ENCODE measurements around the gene DALRD3. TPM values are rescaled to one million over a fixed set of nuclear protein-coding genes. Genes with fewer than 3 reads are reported as not detected.

The DALRD3 gene
- total and polyA plus RNA-seq, 2 of the 8 experiments (the other 6 are each of a cell fraction or from before 2014, with no cell fraction given) = 30.4 to 86.5 TPM

DNA sequence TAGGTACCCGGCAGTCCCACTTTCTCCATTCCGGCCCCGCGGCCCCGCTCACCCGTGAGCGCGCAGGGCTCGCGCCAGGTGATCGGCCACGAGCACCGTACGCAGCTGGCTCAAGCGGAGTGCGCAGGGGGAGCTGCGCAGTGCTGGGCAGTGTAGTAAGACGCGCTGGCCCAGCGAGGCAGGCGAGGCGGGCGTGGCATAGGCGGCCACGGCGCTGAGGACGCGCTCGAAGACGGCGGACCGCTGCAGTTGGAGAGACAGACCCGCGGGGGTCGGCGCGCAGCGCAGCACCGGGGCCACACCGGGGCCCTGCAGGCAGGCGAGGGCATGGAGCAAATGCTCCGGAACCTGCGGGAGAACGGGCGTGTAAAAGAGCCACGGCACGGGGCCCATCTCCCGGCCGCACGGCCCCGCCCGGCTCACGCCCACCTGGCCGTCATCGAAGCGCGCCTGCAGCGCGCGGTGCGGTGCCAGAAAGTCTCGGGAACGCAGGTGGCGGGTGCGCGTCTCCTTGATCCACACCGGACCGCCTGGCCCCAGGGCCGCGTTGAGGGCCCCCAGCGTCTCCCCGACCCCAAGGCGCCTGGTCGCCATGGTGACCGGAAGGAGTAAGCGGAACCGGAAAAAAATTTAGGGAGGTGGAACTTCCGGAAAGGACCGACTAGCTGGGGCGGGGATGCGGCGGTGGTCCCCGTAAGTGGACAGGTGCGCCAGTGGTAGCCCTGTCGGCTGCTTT lies at the start of gene DALRD3 (continued):
- TF ChIP-seq TAF7 (optimal IDR thresholded peaks at IDR 0.05; ENCODE audit: borderline replicate concordance, low read depth, low read length) (no peak), RAD21 (IDR thresholded peaks at IDR 0.05 in 1 of 2, conservative IDR thresholded peaks at IDR 0.05 in 1 of 2; ENCODE audit: low read depth in 2 of 2, low read length in 2 of 2) (no peak), GTF2F1 (IDR thresholded peaks at IDR 0.05; ENCODE audit: borderline replicate concordance, low read depth, low read length) (no peak), SIX5 (IDR thresholded peaks at IDR 0.05; ENCODE audit: low read depth, low read length) (no peak), BRCA1 (IDR thresholded peaks at IDR 0.05; ENCODE audit: low read depth, low read length) (no peak), SP4 (IDR thresholded peaks at IDR 0.05; ENCODE audit: low read length) (no peak), SAP30 (IDR thresholded peaks at IDR 0.05; ENCODE audit: insufficient read depth, insufficient replicate concordance, low read length) (no peak), RNF2 (IDR thresholded peaks at IDR 0.05; ENCODE audit: borderline replicate concordance, low read depth, low read length, missing control alignments, poor library complexity, severe bottlenecking) (no peak), MAFK (IDR thresholded peaks at IDR 0.05; ENCODE audit: low read depth, low read length) (no peak), TEAD4 (IDR thresholded peaks at IDR 0.05; ENCODE audit: low read depth, low read length) (no peak), CHD2 (IDR thresholded peaks at IDR 0.05; ENCODE audit: low read length) (no peak), HDAC2 (IDR thresholded peaks at IDR 0.05; ENCODE audit: borderline replicate concordance in 1 of 2, low read depth in 2 of 2, low read length in 2 of 2) (peak; percentile 20 to 93; a peak in 1 of 4 replicates), EZH2 (IDR thresholded peaks at IDR 0.05; ENCODE audit: low read depth, low read length, severe bottlenecking) (no peak), SIN3A (conservative IDR thresholded peaks at IDR 0.05 in 1 of 2, IDR thresholded peaks at IDR 0.05 in 1 of 2; ENCODE audit: low read depth in 1 of 2, low read length in 2 of 2) (peak; percentile 61 to 79; a peak in 3 of 4 replicates), CHD1 (IDR thresholded peaks at IDR 0.05; ENCODE audit: low read depth, low read length) (no peak), SP1 (IDR thresholded peaks at IDR 0.05; ENCODE audit: low read depth, low read length) (no peak), NRF1 (IDR thresholded peaks at IDR 0.05; ENCODE audit: low read depth, low read length) (peak; percentile 39), BCL11A (IDR thresholded peaks at IDR 0.05; ENCODE audit: low read depth in 2 of 2, low read length in 2 of 2) (no peak)
- TF ChIP-seq, protein P1, sequence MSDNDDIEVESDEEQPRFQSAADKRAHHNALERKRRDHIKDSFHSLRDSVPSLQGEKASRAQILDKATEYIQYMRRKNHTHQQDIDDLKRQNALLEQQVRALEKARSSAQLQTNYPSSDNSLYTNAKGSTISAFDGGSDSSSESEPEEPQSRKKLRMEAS (IDR thresholded peaks at IDR 0.05) = peak; percentile 34; the same call in 1 of the 2 replicates
- TF ChIP-seq, protein P2, sequence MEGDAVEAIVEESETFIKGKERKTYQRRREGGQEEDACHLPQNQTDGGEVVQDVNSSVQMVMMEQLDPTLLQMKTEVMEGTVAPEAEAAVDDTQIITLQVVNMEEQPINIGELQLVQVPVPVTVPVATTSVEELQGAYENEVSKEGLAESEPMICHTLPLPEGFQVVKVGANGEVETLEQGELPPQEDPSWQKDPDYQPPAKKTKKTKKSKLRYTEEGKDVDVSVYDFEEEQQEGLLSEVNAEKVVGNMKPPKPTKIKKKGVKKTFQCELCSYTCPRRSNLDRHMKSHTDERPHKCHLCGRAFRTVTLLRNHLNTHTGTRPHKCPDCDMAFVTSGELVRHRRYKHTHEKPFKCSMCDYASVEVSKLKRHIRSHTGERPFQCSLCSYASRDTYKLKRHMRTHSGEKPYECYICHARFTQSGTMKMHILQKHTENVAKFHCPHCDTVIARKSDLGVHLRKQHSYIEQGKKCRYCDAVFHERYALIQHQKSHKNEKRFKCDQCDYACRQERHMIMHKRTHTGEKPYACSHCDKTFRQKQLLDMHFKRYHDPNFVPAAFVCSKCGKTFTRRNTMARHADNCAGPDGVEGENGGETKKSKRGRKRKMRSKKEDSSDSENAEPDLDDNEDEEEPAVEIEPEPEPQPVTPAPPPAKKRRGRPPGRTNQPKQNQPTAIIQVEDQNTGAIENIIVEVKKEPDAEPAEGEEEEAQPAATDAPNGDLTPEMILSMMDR (IDR thresholded peaks at IDR 0.05; ENCODE audit: control extremely low read depth in 1 of 3, insufficient read depth in 1 of 3, low read depth in 1 of 3, low read length in 3 of 3) = no peak
